ENCODE data around the gene ZNF239. TPM values are rescaled to one million over a fixed set of nuclear protein-coding genes. Genes with fewer than 3 reads are reported as not detected.
A peak's percentile ranks its signal among the peaks of the same experiment; 100 is the strongest.
"Not testable (repeated sequence)": the region's sequence is repeated elsewhere in the genome, so short reads cannot be mapped to it uniquely, and the experiment has no call there.

The ZNF239 gene
- total and polyA plus RNA-seq, 2 donors (not counting 1 experiment from before 2014, with no cell fraction given): 3.8 to 7.8 TPM

DNA sequence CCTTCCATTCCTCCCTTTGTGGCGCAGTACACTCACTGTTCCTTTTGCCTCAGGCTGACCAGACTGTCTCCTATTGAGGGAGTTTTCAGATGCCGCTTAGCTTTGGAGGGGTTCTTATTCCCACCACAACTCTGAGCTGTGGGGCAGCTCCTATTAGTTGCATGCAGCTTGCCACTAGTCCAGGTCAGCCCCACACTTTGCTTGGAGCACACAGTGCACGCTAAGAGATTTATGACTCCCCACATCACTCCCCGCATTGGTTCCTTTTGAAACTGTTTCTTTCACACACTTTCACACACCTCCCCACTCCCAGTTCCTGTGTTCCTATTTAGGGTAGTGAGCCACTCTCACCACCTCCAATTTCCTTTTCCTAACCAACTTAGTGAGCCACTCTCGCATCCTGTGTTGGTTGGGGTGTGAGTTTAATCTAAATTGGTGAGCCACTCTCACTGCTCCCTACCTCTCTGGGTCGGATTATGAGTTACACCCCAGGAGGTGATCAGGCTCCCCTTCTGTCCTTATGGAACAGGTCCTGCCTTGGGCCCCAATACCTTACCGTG lies 21.4 kb upstream of the ZNF239 start:
- no peaks in the 10 kb centered on the region for H3K9me3 ChIP-seq (ENCODE audit: control insufficient read depth, insufficient read depth, low read depth, low read length)
- H3K79me2 ChIP-seq (ENCODE audit: control insufficient read depth, insufficient read depth, low read length): no peaks in the 10 kb centered on the region
- H3K9ac ChIP-seq (ENCODE audit: insufficient read depth, low read length): no peak overlapping the region
- H3K4me1 ChIP-seq (ENCODE audit: control insufficient read depth, extremely low read depth, insufficient read depth, low read length): peaks cover 2% of the 10 kb centered on the region
- peak overlapping the region; percentile 89 for H2AFZ ChIP-seq (ENCODE audit: low read length)
- DNase-seq (ENCODE audit: low read depth in 2 of 2): no peak
- TF ChIP-seq, protein P1, sequence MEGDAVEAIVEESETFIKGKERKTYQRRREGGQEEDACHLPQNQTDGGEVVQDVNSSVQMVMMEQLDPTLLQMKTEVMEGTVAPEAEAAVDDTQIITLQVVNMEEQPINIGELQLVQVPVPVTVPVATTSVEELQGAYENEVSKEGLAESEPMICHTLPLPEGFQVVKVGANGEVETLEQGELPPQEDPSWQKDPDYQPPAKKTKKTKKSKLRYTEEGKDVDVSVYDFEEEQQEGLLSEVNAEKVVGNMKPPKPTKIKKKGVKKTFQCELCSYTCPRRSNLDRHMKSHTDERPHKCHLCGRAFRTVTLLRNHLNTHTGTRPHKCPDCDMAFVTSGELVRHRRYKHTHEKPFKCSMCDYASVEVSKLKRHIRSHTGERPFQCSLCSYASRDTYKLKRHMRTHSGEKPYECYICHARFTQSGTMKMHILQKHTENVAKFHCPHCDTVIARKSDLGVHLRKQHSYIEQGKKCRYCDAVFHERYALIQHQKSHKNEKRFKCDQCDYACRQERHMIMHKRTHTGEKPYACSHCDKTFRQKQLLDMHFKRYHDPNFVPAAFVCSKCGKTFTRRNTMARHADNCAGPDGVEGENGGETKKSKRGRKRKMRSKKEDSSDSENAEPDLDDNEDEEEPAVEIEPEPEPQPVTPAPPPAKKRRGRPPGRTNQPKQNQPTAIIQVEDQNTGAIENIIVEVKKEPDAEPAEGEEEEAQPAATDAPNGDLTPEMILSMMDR (conservative IDR thresholded peaks at IDR 0.05 in 1 of 2, IDR thresholded peaks at IDR 0.05 in 1 of 2; ENCODE audit: low read depth in 1 of 2, low read length in 2 of 2): no peak
- no peak for TF ChIP-seq EZH2 (IDR thresholded peaks at IDR 0.05; ENCODE audit: low read length, missing control alignments)
- no peak overlapping the region for H3K4me3 ChIP-seq (replicated peaks in 1 of 4; ENCODE audit: control extremely low read depth in 1 of 4, insufficient read depth in 1 of 4, low read depth in 3 of 4, low read length in 4 of 4)
- H3K27ac ChIP-seq (ENCODE audit: insufficient read depth, low read length): no peak overlapping the region
- H3K36me3 ChIP-seq (ENCODE audit: control insufficient read depth, insufficient read depth, low read length): no peaks in the 10 kb centered on the region
- no peaks in the 10 kb centered on the region for H4K20me1 ChIP-seq (ENCODE audit: control insufficient read depth, extremely low read depth, insufficient read depth, low read length)
- H3K27me3 ChIP-seq (ENCODE audit: control insufficient read depth, insufficient read depth, low read length): peaks cover 6% of the 10 kb centered on the region
- H3K4me2 ChIP-seq (ENCODE audit: extremely low read depth, insufficient read depth, low read length): no peak overlapping the region

DNA sequence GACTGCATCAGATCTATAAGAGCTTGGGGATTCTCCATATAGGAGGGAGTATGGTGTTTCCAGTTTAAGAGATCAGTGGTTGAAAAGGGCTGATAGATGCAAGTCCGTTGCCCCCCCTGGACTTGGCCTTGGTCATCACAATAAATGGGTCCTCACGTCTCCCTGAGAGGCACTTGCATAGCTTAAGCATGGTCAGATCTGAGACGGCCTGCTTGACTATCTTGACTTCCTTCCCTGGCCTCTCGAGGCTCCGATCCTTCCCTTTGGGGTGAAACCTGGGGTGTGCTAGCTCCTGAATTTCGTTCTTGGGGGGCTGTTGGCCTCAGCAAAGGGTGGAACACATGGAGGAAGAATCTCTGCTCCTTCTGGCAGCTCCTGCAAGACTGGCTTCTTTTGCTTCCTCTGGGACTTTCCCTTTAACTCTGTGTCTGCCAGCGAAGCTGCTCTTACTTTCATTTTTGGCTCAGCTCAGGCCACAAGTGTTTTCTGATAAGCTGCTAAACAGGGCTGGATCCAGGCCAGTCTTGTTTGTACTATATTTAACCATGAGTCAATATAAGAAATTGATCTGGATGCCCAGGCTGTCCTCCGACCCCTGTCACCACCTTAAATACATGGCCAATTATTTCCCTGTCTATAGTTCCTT lies 20.7 kb upstream of the ZNF239 start:
- no peaks in the 10 kb centered on the region for H3K36me3 ChIP-seq (ENCODE audit: control insufficient read depth, insufficient read depth, low read length)
- no peaks in the 10 kb centered on the region for H4K20me1 ChIP-seq (ENCODE audit: control insufficient read depth, extremely low read depth, insufficient read depth, low read length)
- no peak overlapping the region for H3K27ac ChIP-seq (ENCODE audit: insufficient read depth, low read length)
- DNase-seq (ENCODE audit: low read depth in 2 of 2): peak; percentile 11 to 57
- peak overlapping the region; percentile 35 to 49 (median 40) for H3K4me3 ChIP-seq (replicated peaks in 1 of 4; ENCODE audit: control extremely low read depth in 1 of 4, insufficient read depth in 1 of 4, low read depth in 3 of 4, low read length in 4 of 4)
- H3K9ac ChIP-seq (ENCODE audit: insufficient read depth, low read length): no peak overlapping the region
- TF ChIP-seq, protein P1 (conservative IDR thresholded peaks at IDR 0.05 in 1 of 2, IDR thresholded peaks at IDR 0.05 in 1 of 2; ENCODE audit: low read depth in 1 of 2, low read length in 2 of 2): no peak
- no peak for TF ChIP-seq EZH2 (IDR thresholded peaks at IDR 0.05; ENCODE audit: low read length, missing control alignments)
- H3K79me2 ChIP-seq (ENCODE audit: control insufficient read depth, insufficient read depth, low read length): no peaks in the 10 kb centered on the region
- H2AFZ ChIP-seq (ENCODE audit: low read length): peak overlapping the region; percentile 89
- peaks cover 6% of the 10 kb centered on the region for H3K27me3 ChIP-seq (ENCODE audit: control insufficient read depth, insufficient read depth, low read length)
- no peaks in the 10 kb centered on the region for H3K9me3 ChIP-seq (ENCODE audit: control insufficient read depth, insufficient read depth, low read depth, low read length)
- peaks cover 2% of the 10 kb centered on the region for H3K4me1 ChIP-seq (ENCODE audit: control insufficient read depth, extremely low read depth, insufficient read depth, low read length)
- H3K4me2 ChIP-seq (ENCODE audit: extremely low read depth, insufficient read depth, low read length): peak overlapping the region; percentile 73

DNA sequence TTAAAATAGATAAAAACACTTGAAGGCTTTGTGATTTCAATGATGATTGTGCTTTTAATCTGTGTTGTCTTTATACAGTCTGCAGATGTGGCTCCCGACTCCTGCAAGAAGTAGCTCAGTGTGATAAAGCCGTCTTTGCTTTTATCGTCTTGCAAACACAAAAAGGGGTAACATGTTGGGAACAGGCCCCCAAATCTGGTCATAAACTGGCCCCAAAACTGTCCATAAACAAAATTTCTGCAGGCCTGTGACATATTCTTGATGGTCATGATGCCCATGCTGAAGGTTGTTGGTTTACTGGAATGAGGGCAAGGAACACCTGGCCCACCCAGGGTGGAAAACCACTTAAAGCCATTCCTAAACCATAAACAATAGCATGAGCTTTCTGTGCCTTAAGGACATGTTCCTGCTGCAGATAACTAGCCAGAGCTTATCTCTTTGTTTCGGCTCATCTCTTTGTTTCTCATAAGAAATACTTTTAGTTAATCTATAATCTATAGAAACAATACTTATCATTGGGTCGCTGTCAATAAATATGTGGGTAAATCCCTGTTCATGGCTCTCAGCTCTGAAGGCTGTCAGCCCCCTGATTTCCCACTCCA lies 17.0 kb upstream of the ZNF239 start:
- Histone ChIP-seq H3K27me3 (ENCODE audit: control insufficient read depth, insufficient read depth, low read length) (peaks cover 6% of the 10 kb centered on the region), H3K27ac (ENCODE audit: insufficient read depth, low read length) (no peak overlapping the region), H4K20me1 (ENCODE audit: control insufficient read depth, extremely low read depth, insufficient read depth, low read length) (no peaks in the 10 kb centered on the region), H3K4me3 (replicated peaks in 1 of 4; ENCODE audit: control extremely low read depth in 1 of 4, insufficient read depth in 1 of 4, low read depth in 3 of 4, low read length in 4 of 4) (no peak overlapping the region), H3K79me2 (ENCODE audit: control insufficient read depth, insufficient read depth, low read length) (no peaks in the 10 kb centered on the region), H2AFZ (ENCODE audit: low read length) (no peak overlapping the region), H3K9me3 (ENCODE audit: control insufficient read depth, insufficient read depth, low read depth, low read length) (no peaks in the 10 kb centered on the region), H3K4me1 (ENCODE audit: control insufficient read depth, extremely low read depth, insufficient read depth, low read length) (peaks cover 2% of the 10 kb centered on the region), H3K4me2 (ENCODE audit: extremely low read depth, insufficient read depth, low read length) (no peak overlapping the region), H3K9ac (ENCODE audit: insufficient read depth, low read length) (no peak overlapping the region), H3K36me3 (ENCODE audit: control insufficient read depth, insufficient read depth, low read length) (no peaks in the 10 kb centered on the region)
- TF ChIP-seq EZH2 (IDR thresholded peaks at IDR 0.05; ENCODE audit: low read length, missing control alignments): no peak
- TF ChIP-seq, protein P1 (conservative IDR thresholded peaks at IDR 0.05 in 1 of 2, IDR thresholded peaks at IDR 0.05 in 1 of 2; ENCODE audit: low read depth in 1 of 2, low read length in 2 of 2): no peak
- no peak for DNase-seq (ENCODE audit: low read depth in 2 of 2)

DNA sequence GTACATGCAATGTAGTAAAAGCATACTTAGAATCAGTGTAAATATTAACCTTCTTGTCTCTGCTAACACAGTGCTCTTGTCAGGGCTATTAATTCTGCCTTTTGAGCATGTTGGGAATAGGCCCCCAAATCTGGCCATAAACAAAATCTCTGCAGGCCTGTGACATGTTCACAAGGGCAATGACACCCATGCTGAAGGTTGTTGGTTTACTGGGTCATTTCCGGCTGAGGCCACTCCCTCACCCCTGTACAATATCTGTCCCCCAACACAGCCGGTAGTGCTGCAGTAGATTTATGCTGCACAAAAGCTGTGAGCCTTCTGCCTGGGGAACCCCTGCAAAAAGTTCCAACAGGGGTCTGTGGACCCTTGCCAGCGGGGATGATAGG lies 12.3 kb upstream of the ZNF239 start:
- H2AFZ ChIP-seq (ENCODE audit: low read length); H3K79me2 ChIP-seq (ENCODE audit: control insufficient read depth, insufficient read depth, low read length); H3K4me1 ChIP-seq (ENCODE audit: control insufficient read depth, extremely low read depth, insufficient read depth, low read length); H3K27ac ChIP-seq (ENCODE audit: insufficient read depth, low read length); H3K4me2 ChIP-seq (ENCODE audit: extremely low read depth, insufficient read depth, low read length); DNase-seq (ENCODE audit: low read depth in 2 of 2); H3K9me3 ChIP-seq (ENCODE audit: control insufficient read depth, insufficient read depth, low read depth, low read length); H3K27me3 ChIP-seq (ENCODE audit: control insufficient read depth, insufficient read depth, low read length); H3K9ac ChIP-seq (ENCODE audit: insufficient read depth, low read length); H4K20me1 ChIP-seq (ENCODE audit: control insufficient read depth, extremely low read depth, insufficient read depth, low read length); H3K4me3 ChIP-seq (replicated peaks in 1 of 4; ENCODE audit: control extremely low read depth in 1 of 4, insufficient read depth in 1 of 4, low read depth in 3 of 4, low read length in 4 of 4); H3K36me3 ChIP-seq (ENCODE audit: control insufficient read depth, insufficient read depth, low read length): not testable (repeated sequence)
